Neural cell (in vitro differentiated cells): ENCODE measurements around the gene C11orf91. TPM values are rescaled to one million over a fixed set of nuclear protein-coding genes. Genes with fewer than 3 reads are reported as not detected.

ENCODE experiments used
- H2AFZ ChIP-seq: fragments of 200-600, 300-800 bp; sonication (generic), shearing (Covaris generic); 2 replicates; pipeline ENCODE4 v1.6.0; 2014; ENCODE audit warnings: low read depth, mild to moderate bottlenecking, antibody characterized with exemption, low read length, moderate library complexity
- H3F3A ChIP-seq: fragments of 200-600 bp; shearing (Covaris generic); 2 replicates; pipeline ENCODE4 v1.6.1; 2016; ENCODE audit warnings: mild to moderate bottlenecking, moderate library complexity, mixed read lengths, antibody characterized with exemption, low read length; ENCODE audit not compliant: insufficient read depth, poor library complexity, severe bottlenecking
- H3K27ac ChIP-seq: fragments of 200-600, 300-800 bp; sonication (generic), shearing (Covaris generic); 2 replicates; pipeline ENCODE4 v1.5.1; 2014; ENCODE audit warnings: mild to moderate bottlenecking, low read length, moderate library complexity
- H3K27me3 ChIP-seq: fragments of 300-800, 200-600 bp; sonication (generic), shearing (Covaris generic); 2 replicates; pipeline ENCODE4 v1.6.0; 2014; ENCODE audit warnings: mild to moderate bottlenecking, low read depth, low read length, moderate library complexity; ENCODE audit not compliant: insufficient read depth
- H3K36me3 ChIP-seq: fragments of 300-800, 200-600 bp; sonication (generic), shearing (Covaris generic); 2 replicates; pipeline ENCODE4 v1.5.1; 2014; ENCODE audit warnings: mild to moderate bottlenecking, antibody characterized with exemption, low read length, moderate library complexity; ENCODE audit not compliant: insufficient read depth
- H3K4me2 ChIP-seq: fragments of 300-800, 200-600 bp; sonication (generic), shearing (Covaris generic); 2 replicates; pipeline ENCODE4 v1.6.0; 2014; ENCODE audit warnings: mild to moderate bottlenecking, low read length
- H3K4me3 ChIP-seq: fragments of 300-800, 200-600 bp; sonication (generic), shearing (Covaris generic); 2 replicates; pipeline ENCODE4 v1.5.1; 2014; ENCODE audit warnings: mild to moderate bottlenecking, low read length, moderate library complexity
- H3K79me2 ChIP-seq: fragments of 200-600 bp; shearing (Covaris generic); replicated peaks from 2 replicates; pipeline ENCODE4 v1.6.0; 2014; ENCODE audit warnings: mild to moderate bottlenecking, low read length, moderate library complexity; ENCODE audit not compliant: insufficient read depth
- H3K9ac ChIP-seq: fragments of 300-800, 200-600 bp; sonication (generic), shearing (Covaris generic); 2 replicates; pipeline ENCODE4 v1.6.1; 2016; ENCODE audit warnings: mild to moderate bottlenecking, low read length, mixed read lengths
- H3K9me2 ChIP-seq: fragments of 200-600 bp; shearing (Covaris generic); 2 replicates; pipeline ENCODE4 v1.6.1; 2016; ENCODE audit warnings: mild to moderate bottlenecking, low read length, mixed read lengths; ENCODE audit not compliant: insufficient read depth
- H3K9me3 ChIP-seq: fragments of 200-600, 300-800 bp; sonication (generic), shearing (Covaris generic); 2 replicates; pipeline ENCODE4 v1.6.1; 2016; ENCODE audit warnings: mild to moderate bottlenecking, mixed run types, low read length, moderate library complexity, mixed read lengths
- H4K20me1 ChIP-seq: fragments of 200-600 bp; shearing (Covaris generic); 2 replicates; pipeline ENCODE4 v1.6.1; 2016; ENCODE audit warnings: mild to moderate bottlenecking, mixed run types; ENCODE audit not compliant: insufficient read depth
- EP300 ChIP-seq: fragments of 450-650 bp; conservative IDR thresholded peaks from 2 replicates; pipeline ENCODE4 v1.6.1; 2014; ENCODE audit warnings: antibody characterized with exemption, mild to moderate bottlenecking, moderate library complexity; ENCODE audit not compliant: poor library complexity, severe bottlenecking
- EZH2 ChIP-seq: fragments of 200-600, 300-800 bp; shearing (Covaris generic), sonication (generic); IDR thresholded peaks from 2 replicates; pipeline ENCODE4 v1.6.1; 2014; ENCODE audit warnings: antibody characterized with exemption, low read length, borderline replicate concordance, mild to moderate bottlenecking; ENCODE audit not compliant: insufficient read depth, poor library complexity, severe bottlenecking
- MXI1 ChIP-seq: fragments of 450-650 bp; conservative IDR thresholded peaks from 2 replicates; pipeline ENCODE4 v1.6.1; 2014; ENCODE audit warnings: antibody characterized with exemption, mild to moderate bottlenecking; ENCODE audit not compliant: poor library complexity, severe bottlenecking
- POLR2AphosphoS5 ChIP-seq: IDR thresholded peaks from 2 replicates; pipeline ENCODE4 v1.6.1; 2012
- RAD21 ChIP-seq: fragments of 450-650 bp; conservative IDR thresholded peaks from 2 replicates; pipeline ENCODE4 v1.6.1; 2014; ENCODE audit warnings: antibody characterized with exemption, mild to moderate bottlenecking, moderate library complexity
- SMC3 ChIP-seq: fragments of 450-650 bp; conservative IDR thresholded peaks from 2 replicates; pipeline ENCODE4 v1.6.1; 2014; ENCODE audit warnings: antibody characterized with exemption, mild to moderate bottlenecking, moderate library complexity; ENCODE audit not compliant: poor library complexity
- TAF1 ChIP-seq: IDR thresholded peaks from 2 replicates; pipeline ENCODE4 v1.6.1; 2012; ENCODE audit warnings: low read depth
- polyA plus RNA-seq: library from polyadenylated mRNA; depleted of rRNA; stranded (reverse); fragments of >200 nt; gene quantifications from 2 replicates; pipeline ENCODE4 v1.2.3, GENCODE V29; 2014
- TF ChIP-seq, protein P1 (sequence below): fragments of 450-650 bp; IDR thresholded peaks from 2 replicates; pipeline ENCODE4 v1.5.1; 2014; ENCODE audit warnings: antibody characterized with exemption, mild to moderate bottlenecking, moderate library complexity; ENCODE audit not compliant: poor library complexity, severe bottlenecking
- TF ChIP-seq, protein P2 (sequence below): IDR thresholded peaks from 2 replicates; pipeline ENCODE4 v1.6.1; 2012; ENCODE audit warnings: borderline replicate concordance

The C11orf91 gene
- polyA plus RNA-seq, 1 donor from 2014 or later, result not detected

DNA sequence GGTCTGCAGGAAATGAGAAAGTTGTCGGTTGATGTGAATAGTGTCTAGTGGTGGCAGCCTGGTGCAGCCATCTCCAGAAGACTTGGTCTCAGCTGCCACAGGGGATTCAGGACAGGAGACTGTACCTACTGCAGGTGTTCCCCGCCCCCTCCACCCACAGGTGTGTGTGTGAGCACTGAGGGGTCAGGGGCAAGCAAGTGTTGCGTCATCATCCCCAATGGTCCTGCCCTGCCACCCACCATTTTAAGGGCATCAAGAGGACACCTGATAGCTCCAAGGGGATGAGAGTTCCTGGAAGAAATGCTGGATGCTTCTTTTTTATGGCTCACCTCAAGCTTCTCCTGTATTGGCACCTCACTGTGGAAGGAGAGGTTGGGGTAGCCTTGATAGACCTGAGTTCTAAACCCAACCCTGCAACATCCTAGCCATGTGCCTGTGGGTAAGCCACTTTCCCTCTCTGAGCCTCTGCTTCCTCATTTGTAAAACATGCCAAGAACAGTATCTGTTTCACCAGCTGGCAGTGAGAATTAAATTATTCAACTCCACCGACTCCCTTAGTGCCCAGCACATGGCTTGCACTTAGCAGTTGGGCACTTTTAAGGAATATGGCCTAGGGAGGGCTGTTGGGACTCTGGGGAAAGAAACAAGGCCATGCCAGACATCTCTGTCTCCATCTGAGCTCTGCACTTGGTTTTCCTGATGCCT is 6.1 kb downstream of the C11orf91 start:
- no peaks in the 10 kb centered on the region for H3K9me2 ChIP-seq
- H3K4me2 ChIP-seq, result no peak overlapping the region
- H3K79me2 ChIP-seq, result no peaks in the 10 kb centered on the region
- no peak overlapping the region for H3K27ac ChIP-seq
- H3K27me3 ChIP-seq, result no peaks in the 10 kb centered on the region
- no peaks in the 10 kb centered on the region for H3F3A ChIP-seq
- H3K9me3 ChIP-seq, result no peaks in the 10 kb centered on the region
- H4K20me1 ChIP-seq, result no peaks in the 10 kb centered on the region
- no peaks in the 10 kb centered on the region for H3K36me3 ChIP-seq
- no peak overlapping the region for H3K4me3 ChIP-seq
- no peak overlapping the region for H2AFZ ChIP-seq
- H3K9ac ChIP-seq, result no peak overlapping the region
- TF ChIP-seq RAD21, result no peak

DNA sequence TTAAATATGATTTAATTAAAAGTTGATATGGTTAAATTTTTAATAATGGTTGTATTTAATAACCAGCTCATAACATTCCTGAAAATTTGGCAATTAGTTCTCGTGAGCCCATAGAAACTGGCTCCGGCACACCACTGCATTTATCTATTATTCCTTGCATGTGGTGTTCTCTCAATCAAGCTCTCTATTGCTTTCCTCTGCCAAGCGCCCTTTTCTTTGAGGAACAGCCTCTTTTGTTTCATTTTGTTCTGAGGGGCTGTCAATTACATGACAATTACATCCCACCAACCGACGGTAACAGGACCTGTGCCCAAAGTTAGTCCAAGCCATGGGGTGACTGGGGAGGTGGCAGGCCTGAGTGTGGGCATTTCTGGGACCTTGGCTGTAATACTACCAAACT is 8.1 kb downstream of the C11orf91 start:
- Histone ChIP-seq H2AFZ (no peak overlapping the region), H3K4me3 (no peak overlapping the region), H3K36me3 (no peaks in the 10 kb centered on the region), H3F3A (no peaks in the 10 kb centered on the region), H3K27me3 (no peaks in the 10 kb centered on the region), H3K4me2 (no peak overlapping the region), H3K79me2 (no peaks in the 10 kb centered on the region), H3K9ac (no peak overlapping the region), H3K27ac (no peak overlapping the region), H4K20me1 (no peaks in the 10 kb centered on the region), H3K9me3 (no peaks in the 10 kb centered on the region), H3K9me2 (no peaks in the 10 kb centered on the region)
- TF ChIP-seq TAF1 (no peak), EZH2 (no peak), SMC3 (no peak), RAD21 (no peak), EP300 (no peak), POLR2AphosphoS5 (no peak), MXI1 (no peak)
- TF ChIP-seq, protein P1, sequence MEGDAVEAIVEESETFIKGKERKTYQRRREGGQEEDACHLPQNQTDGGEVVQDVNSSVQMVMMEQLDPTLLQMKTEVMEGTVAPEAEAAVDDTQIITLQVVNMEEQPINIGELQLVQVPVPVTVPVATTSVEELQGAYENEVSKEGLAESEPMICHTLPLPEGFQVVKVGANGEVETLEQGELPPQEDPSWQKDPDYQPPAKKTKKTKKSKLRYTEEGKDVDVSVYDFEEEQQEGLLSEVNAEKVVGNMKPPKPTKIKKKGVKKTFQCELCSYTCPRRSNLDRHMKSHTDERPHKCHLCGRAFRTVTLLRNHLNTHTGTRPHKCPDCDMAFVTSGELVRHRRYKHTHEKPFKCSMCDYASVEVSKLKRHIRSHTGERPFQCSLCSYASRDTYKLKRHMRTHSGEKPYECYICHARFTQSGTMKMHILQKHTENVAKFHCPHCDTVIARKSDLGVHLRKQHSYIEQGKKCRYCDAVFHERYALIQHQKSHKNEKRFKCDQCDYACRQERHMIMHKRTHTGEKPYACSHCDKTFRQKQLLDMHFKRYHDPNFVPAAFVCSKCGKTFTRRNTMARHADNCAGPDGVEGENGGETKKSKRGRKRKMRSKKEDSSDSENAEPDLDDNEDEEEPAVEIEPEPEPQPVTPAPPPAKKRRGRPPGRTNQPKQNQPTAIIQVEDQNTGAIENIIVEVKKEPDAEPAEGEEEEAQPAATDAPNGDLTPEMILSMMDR, result no peak
- TF ChIP-seq, protein P2, sequence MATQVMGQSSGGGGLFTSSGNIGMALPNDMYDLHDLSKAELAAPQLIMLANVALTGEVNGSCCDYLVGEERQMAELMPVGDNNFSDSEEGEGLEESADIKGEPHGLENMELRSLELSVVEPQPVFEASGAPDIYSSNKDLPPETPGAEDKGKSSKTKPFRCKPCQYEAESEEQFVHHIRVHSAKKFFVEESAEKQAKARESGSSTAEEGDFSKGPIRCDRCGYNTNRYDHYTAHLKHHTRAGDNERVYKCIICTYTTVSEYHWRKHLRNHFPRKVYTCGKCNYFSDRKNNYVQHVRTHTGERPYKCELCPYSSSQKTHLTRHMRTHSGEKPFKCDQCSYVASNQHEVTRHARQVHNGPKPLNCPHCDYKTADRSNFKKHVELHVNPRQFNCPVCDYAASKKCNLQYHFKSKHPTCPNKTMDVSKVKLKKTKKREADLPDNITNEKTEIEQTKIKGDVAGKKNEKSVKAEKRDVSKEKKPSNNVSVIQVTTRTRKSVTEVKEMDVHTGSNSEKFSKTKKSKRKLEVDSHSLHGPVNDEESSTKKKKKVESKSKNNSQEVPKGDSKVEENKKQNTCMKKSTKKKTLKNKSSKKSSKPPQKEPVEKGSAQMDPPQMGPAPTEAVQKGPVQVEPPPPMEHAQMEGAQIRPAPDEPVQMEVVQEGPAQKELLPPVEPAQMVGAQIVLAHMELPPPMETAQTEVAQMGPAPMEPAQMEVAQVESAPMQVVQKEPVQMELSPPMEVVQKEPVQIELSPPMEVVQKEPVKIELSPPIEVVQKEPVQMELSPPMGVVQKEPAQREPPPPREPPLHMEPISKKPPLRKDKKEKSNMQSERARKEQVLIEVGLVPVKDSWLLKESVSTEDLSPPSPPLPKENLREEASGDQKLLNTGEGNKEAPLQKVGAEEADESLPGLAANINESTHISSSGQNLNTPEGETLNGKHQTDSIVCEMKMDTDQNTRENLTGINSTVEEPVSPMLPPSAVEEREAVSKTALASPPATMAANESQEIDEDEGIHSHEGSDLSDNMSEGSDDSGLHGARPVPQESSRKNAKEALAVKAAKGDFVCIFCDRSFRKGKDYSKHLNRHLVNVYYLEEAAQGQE, result no peak
